GM12801 (cell line): ENCODE measurements around the gene ZDHHC7.

Source experiments
- CTCF ChIP-seq: IDR thresholded peaks from one replicate; pipeline ENCODE4 v1.5.1; 2011; ENCODE audit warnings: control low read depth; ENCODE audit not compliant: insufficient read length; ENCODE audit errors: extremely low read depth

The ZDHHC7 gene

GRCh38 chr16:85029981-85030401 is 18.7 kb upstream of the ZDHHC7 start:
- no peak for TF ChIP-seq CTCF

GRCh38 chr16:85029408-85029784 is 18.1 kb upstream of the ZDHHC7 start:
- no peak for TF ChIP-seq CTCF

DNA sequence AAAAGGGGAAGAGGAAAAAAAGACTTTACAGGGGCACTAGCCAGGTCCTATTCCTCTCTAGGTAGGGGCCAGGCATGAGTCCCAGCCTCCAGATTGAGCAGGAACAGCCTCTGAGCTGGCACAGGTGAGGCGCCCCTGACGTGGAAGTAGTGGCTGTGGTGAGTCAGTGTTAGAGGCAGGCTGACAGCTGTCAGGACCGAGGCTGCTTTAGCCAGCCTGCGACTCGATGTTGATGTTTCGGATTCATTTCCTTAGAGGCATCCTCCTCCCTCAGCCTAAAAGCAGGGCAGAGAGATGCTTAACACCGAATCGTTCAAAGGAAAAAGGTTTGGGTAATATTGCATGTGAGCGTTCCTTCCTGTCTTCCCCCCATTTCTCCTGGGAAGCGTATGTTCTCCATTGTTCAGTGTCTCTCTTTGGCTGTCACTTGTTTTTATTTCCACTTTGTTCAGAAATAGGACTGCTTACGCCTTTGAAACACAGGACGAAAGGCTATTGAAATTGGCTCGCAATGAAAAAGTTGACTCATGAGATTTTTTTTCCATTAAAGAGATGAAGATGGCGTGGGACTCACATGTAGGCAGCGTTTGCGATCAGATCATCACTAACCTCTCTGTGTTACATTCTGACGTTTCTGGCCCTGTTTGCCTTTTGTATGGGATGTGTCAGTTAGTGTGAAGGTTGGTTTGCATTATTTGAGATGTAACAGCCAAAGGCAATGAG is 17.5 kb upstream of the ZDHHC7 start:
- no peak for TF ChIP-seq CTCF

DNA sequence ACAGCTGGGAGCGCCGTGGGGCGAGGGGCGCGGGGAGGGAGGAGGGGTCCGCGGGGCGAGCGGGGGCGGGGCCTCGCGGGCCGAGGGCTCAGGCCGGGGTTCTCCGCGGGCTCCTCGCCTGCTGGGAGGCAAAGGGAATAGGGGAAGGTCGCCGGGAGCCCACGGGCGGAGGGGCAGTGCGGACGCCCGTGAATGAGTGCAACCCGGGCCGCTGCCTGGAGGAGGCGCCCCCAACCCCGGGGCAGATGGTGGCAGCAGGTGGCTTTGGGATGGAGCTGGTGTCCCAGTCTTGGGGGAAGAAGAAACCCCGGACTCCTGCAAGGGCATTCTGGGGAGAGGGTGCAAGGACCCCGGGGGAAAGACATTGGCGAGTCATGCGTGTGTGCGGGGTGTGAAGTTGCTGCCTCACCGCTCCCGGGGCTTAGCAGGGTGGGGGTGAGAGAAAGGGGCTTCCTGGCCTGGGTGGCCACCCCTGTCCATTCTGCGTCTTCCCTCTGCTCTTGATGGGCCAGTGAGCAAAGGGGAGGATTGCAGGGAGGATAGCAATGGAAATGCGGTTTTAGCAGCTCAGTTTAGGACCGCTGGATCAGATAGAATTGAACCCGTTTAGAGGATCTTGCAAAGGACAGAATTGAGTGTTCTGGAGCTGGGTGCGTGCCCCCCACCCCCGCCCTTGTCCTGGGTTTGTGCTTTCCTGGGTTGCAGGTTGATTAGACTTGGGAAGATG is 16.8 kb upstream of the ZDHHC7 start:
- no peak for TF ChIP-seq CTCF

DNA sequence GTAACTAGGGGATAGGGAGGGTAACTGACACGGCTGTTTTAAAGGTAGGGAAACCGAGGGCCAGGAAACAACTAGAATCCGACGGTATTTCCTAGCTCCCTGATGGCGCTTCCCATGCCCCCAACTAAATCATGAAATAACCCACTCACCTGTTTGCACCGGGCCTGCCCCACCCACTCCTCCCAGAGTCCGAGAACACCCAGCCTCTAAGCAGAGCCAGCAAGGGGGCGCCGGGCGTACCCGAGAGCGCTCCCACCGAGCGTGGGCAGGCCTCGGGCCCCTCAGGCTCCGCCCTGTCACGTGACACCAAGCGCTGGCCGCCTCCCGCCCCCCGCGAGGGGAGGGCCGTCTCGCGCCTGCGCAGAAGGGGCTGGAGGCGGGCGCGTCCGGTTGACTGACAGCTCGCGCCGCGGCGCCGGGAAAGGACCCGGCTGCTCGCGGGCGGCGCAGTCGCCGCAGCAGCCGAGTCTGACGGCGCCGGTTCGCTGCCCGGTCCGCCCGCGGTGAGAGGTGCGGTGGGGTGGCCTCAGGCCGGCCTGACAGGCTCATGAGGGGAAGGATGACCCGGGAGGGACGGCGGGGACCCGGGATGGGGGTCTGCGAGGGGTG is 16.1 kb upstream of the ZDHHC7 start, which contains the start of gene KIAA0513:
Gene KIAA0513 (plus strand): TSS at position 447 of the 609 bp plus-strand sequence. CDS start 39,277 bp downstream, outside the sequence.
- no peak for TF ChIP-seq CTCF

DNA sequence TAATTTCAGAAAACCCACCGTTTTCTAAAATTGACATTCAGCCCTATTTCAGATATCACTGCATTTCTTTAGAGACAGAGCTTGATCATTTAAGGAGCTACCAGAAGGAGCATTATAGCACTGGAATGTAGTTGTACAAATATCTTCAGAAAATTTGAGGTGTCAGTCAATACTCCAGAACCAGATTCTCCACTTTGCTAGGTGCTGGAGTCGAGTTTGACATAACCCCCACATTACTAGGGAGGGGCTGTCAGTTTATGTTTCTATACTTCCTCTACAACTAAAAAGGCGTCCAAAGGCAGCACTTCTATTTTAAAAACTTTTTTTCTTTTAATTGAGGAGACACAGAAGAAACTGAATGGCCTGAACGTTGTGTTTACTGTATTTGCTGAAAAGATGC is 15.4 kb upstream of the ZDHHC7 start:
- TF ChIP-seq CTCF = no peak
